Measurements from ENCODE around the gene CACNA2D3. TPM values are rescaled to one million over a fixed set of nuclear protein-coding genes. Genes with fewer than 3 reads are reported as not detected.

The CACNA2D3 gene
- total and polyA plus RNA-seq, 12 donors: 0.51 to 43.5 (median 19.3) TPM

DNA sequence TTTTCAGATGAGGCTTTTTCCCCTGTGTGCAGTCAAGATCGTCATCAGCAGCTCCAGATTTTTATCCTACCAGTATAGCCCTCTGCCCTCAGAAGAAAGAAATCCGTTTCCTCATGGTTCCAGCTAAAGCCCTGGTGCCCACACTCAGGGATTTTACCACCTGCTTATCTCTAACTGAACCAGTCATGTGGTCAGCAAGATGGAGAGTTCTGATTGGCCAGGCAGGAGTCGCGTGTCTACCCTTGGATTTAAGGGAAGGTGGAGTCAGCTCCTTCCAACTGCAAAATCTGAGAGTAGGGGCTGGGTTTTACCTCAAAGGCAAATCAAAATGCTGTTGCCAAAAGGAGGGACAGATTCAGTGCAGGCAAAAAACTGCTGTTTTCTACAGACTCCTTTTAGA is 670.2 kb downstream of the CACNA2D3 start:
- no peak overlapping the region for H3K27ac ChIP-seq
- H3K9me3 ChIP-seq: peaks cover 0 to 13% (median 0%) of the 10 kb centered on the region in 11 donors
- H3K4me1 ChIP-seq: no peaks in the 10 kb centered on the region
- H3K36me3 ChIP-seq: no peaks in the 10 kb centered on the region
- ATAC-seq: no peak
- 74 to 78% methylated on average over 4 of the region's 4 CpGs for WGBS, 2 donors
- intact Hi-C loops (cut with DNase I): no loop called here
- no peak overlapping the region for H3K4me3 ChIP-seq
- TF ChIP-seq, protein P1, sequence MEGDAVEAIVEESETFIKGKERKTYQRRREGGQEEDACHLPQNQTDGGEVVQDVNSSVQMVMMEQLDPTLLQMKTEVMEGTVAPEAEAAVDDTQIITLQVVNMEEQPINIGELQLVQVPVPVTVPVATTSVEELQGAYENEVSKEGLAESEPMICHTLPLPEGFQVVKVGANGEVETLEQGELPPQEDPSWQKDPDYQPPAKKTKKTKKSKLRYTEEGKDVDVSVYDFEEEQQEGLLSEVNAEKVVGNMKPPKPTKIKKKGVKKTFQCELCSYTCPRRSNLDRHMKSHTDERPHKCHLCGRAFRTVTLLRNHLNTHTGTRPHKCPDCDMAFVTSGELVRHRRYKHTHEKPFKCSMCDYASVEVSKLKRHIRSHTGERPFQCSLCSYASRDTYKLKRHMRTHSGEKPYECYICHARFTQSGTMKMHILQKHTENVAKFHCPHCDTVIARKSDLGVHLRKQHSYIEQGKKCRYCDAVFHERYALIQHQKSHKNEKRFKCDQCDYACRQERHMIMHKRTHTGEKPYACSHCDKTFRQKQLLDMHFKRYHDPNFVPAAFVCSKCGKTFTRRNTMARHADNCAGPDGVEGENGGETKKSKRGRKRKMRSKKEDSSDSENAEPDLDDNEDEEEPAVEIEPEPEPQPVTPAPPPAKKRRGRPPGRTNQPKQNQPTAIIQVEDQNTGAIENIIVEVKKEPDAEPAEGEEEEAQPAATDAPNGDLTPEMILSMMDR (IDR thresholded peaks at IDR 0.05): no peak
- DNase-seq: no peak
- H3K27me3 ChIP-seq: no peaks in the 10 kb centered on the region

DNA sequence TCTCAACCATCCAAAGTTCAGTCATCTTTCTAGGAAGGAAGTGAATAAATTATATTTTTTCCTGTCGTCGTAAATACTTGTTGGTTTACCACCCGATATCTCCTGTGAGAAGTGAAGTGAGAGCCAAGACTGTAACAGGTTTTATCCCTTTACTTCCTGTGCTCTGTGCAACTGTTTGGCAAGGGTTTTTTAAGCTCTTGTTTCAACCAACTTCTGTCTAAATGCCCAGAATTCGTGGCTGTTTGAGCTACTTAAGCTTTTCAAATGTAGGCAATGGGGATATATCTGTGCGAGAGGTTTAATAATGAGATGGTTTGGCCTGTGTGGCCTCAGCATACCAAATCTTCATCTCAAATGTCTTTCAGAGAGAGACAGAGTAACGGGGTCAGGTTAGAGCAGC is 670.8 kb downstream of the CACNA2D3 start:
- intact Hi-C loops (cut with DNase I): no loop called here
- 62 to 63% methylated on average over 6 of the region's 6 CpGs for WGBS, 2 donors
- ATAC-seq: no peak

DNA sequence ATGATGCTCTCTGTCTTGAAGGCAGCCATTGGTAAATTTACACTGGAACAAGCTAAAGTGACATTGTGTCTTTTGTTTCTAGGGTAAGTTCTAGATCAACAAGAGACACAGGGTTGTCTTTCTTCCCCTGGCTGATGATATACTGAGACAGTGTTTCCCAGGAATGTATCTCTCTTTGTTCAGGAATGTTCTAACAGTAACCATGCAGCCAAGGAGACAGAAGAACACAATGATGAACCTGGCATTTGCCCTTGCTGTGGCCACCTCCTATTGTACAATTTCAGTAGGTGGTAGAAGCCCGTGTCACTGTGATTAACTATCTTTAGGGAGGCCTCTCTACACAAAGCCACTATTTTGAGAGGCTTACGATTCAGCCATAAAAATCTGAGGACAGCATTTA is 674.8 kb downstream of the CACNA2D3 start:
- Histone ChIP-seq H3K4me3 (no peak overlapping the region), H3K27me3 (no peaks in the 10 kb centered on the region), H3K27ac (no peak overlapping the region), H3K36me3 (no peaks in the 10 kb centered on the region), H3K9me3 (peaks cover 0 to 8% (median 0%) of the 10 kb centered on the region in 11 donors), H3K4me1 (no peaks in the 10 kb centered on the region)
- TF ChIP-seq, protein P1 (IDR thresholded peaks at IDR 0.05): no peak
- intact Hi-C loops (cut with DNase I): no loop called here
- ATAC-seq (no peak), DNase-seq (no peak)
- WGBS, 2 donors: 62 to 70% methylated on average over 2 of the region's 2 CpGs

More for the DNA sequence above, 670.8 kb downstream of the CACNA2D3 start:
- H3K9me3 ChIP-seq: peaks cover 0 to 8% (median 0%) of the 10 kb centered on the region in 11 donors
- no peak overlapping the region for H3K27ac ChIP-seq
- H3K4me3 ChIP-seq: no peak overlapping the region
- no peaks in the 10 kb centered on the region for H3K36me3 ChIP-seq
- no peaks in the 10 kb centered on the region for H3K27me3 ChIP-seq
- TF ChIP-seq, protein P1 (IDR thresholded peaks at IDR 0.05): no peak
- no peaks in the 10 kb centered on the region for H3K4me1 ChIP-seq
- DNase-seq: no peak

DNA sequence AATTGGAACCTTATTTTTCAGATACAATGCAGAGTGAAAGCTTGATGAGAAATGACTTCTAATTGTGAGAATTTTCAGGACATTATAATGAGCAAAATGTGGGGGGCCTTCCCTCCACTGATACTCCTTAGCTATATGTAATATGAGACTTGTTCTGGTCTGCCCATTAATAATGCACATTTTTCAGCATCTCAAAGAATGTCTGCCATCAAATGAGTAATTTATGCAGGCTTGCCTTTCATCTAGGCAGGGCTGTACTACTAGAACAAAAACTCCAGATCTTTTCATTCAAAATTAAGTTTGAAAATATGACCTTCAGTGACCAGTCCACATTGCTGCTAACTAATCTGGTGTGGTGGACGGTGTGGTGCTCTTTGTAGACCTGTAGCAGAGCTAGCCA is 678.1 kb downstream of the CACNA2D3 start:
- TF ChIP-seq, protein P1 (IDR thresholded peaks at IDR 0.05): no peak
- no peaks in the 10 kb centered on the region for H3K36me3 ChIP-seq
- H3K27ac ChIP-seq: no peak overlapping the region
- ATAC-seq: no peak
- WGBS, 2 donors: 75 to 76% methylated on average over 1 of the region's 1 CpG
- intact Hi-C loops (cut with DNase I): no loop called here
- H3K4me3 ChIP-seq: no peak overlapping the region
- DNase-seq: no peak
- no peaks in the 10 kb centered on the region for H3K4me1 ChIP-seq
- H3K27me3 ChIP-seq: no peaks in the 10 kb centered on the region
- H3K9me3 ChIP-seq: peaks cover 0 to 4% (median 0%) of the 10 kb centered on the region in 11 donors
